Neuronal stem cell (in vitro differentiated cells): Measurements from ENCODE around the gene BICD1.
A peak's percentile ranks its signal among the peaks of the same experiment; 100 is the strongest.

ENCODE experiments used
- DNase-seq: peaks from one replicate; pipeline ENCODE4 v3.0.0-alpha.2; 2013; ENCODE audit warnings: low spot score
- H2AFZ ChIP-seq: one replicate; pipeline ENCODE4 v1.6.1; 2013; ENCODE audit warnings: mild to moderate bottlenecking, low read length, inconsistent platforms
- H2AK5ac ChIP-seq: 2 replicates; pipeline ENCODE4 v1.6.1; 2013; ENCODE audit warnings: low read depth, mild to moderate bottlenecking, inconsistent platforms, low read length, moderate library complexity, mixed read lengths
- H2BK120ac ChIP-seq: 2 replicates; pipeline ENCODE4 v1.6.1; 2013; ENCODE audit warnings: low read depth, mild to moderate bottlenecking, inconsistent platforms, low read length, moderate library complexity, mixed read lengths
- H2BK12ac ChIP-seq: one replicate; pipeline ENCODE4 v1.6.1; 2013; ENCODE audit warnings: low read length, inconsistent platforms
- H2BK15ac ChIP-seq: 2 replicates; pipeline ENCODE4 v1.6.1; 2013; ENCODE audit warnings: mild to moderate bottlenecking, low read length, inconsistent platforms, mixed read lengths
- H2BK5ac ChIP-seq: one replicate; pipeline ENCODE4 v1.6.1; 2013; ENCODE audit warnings: inconsistent platforms, mild to moderate bottlenecking, low read length, moderate library complexity
- H3K14ac ChIP-seq: one replicate; pipeline ENCODE4 v1.6.1; 2013; ENCODE audit warnings: low read length, inconsistent platforms
- H3K18ac ChIP-seq: 2 replicates; pipeline ENCODE4 v1.6.1; 2013; ENCODE audit warnings: low read length, inconsistent platforms
- H3K23ac ChIP-seq: 2 replicates; pipeline ENCODE4 v1.6.1; 2013; ENCODE audit warnings: low read depth, mild to moderate bottlenecking, mixed read lengths, low read length, inconsistent platforms; ENCODE audit not compliant: poor library complexity
- H3K27ac ChIP-seq: replicated peaks from 3 replicates; pipeline ENCODE4 v1.5.1; 2013; ENCODE audit warnings: low read length, inconsistent platforms
- H3K27me3 ChIP-seq, 3 experiments: 2 replicates each; pipeline ENCODE4 v1.6.1; 2013; ENCODE audit warnings: low read length in 3 of 3, mild to moderate bottlenecking in 2 of 3, inconsistent platforms in 1 of 3, low read depth in 1 of 3, mixed read lengths in 1 of 3, moderate library complexity in 1 of 3; ENCODE audit not compliant: control insufficient read depth in 3 of 3, insufficient read depth in 3 of 3
- H3K36me3 ChIP-seq, 2 donors: replicated peaks in 1 of 2; 2 replicates each; pipeline ENCODE4 v1.6.1; 2013; ENCODE audit warnings: low read length in 2 of 2; ENCODE audit not compliant: control insufficient read depth in 2 of 2, insufficient read depth in 2 of 2
- H3K4ac ChIP-seq: 2 replicates; pipeline ENCODE4 v1.6.1; 2013; ENCODE audit warnings: inconsistent platforms, mild to moderate bottlenecking, low read length, moderate library complexity
- H3K4me1 ChIP-seq, 2 donors: 1 replicate in 1 of 2; 2 replicates in 1 of 2; pipeline ENCODE4 v1.6.1; 2013; ENCODE audit warnings: low read length in 2 of 2, low read depth in 1 of 2; ENCODE audit not compliant: control insufficient read depth in 2 of 2, insufficient read depth in 1 of 2
- H3K4me2 ChIP-seq: one replicate; pipeline ENCODE4 v1.6.1; 2013; ENCODE audit warnings: mild to moderate bottlenecking, low read length, inconsistent platforms; ENCODE audit not compliant: insufficient read depth, poor library complexity, severe bottlenecking
- H3K4me3 ChIP-seq, 2 donors: 2 replicates each; pipeline ENCODE4 v1.5.1; 2013; ENCODE audit warnings: low read length in 2 of 2, mild to moderate bottlenecking in 2 of 2, inconsistent platforms in 1 of 2, moderate library complexity in 1 of 2
- H3K79me1 ChIP-seq: one replicate; pipeline ENCODE4 v1.6.1; 2013; ENCODE audit warnings: low read depth, mild to moderate bottlenecking, inconsistent platforms, low read length, moderate library complexity
- H3K9ac ChIP-seq: one replicate; pipeline ENCODE4 v1.6.1; 2013; ENCODE audit warnings: mild to moderate bottlenecking, low read depth, low read length, inconsistent platforms; ENCODE audit not compliant: poor library complexity
- H3K9me3 ChIP-seq, 2 donors: replicated peaks in 1 of 2; 2 replicates each; pipeline versions ENCODE3 to v1.6.1; 2013; ENCODE audit warnings: low read length in 2 of 2, mild to moderate bottlenecking in 2 of 2, inconsistent platforms in 1 of 2, low read depth in 1 of 2, mixed read lengths in 1 of 2, moderate library complexity in 1 of 2; ENCODE audit not compliant: control insufficient read depth in 2 of 2, insufficient read depth in 1 of 2
- H4K8ac ChIP-seq: one replicate; pipeline ENCODE4 v1.6.1; 2013; ENCODE audit warnings: low read depth, mild to moderate bottlenecking, inconsistent platforms, low read length, moderate library complexity
- H4K91ac ChIP-seq: one replicate; pipeline ENCODE4 v1.6.1; 2013; ENCODE audit warnings: low read length, low read depth, mild to moderate bottlenecking, inconsistent platforms; ENCODE audit not compliant: poor library complexity
- WGBS, 2 donors: extraction: QIAGEN DNeasy Blood & Tissue Kit; methylation state at CpG; one replicate each; pipeline ENCODE4 v1.1.7; 2013; ENCODE audit warnings: missing lambda C conversion rate in 2 of 2, mixed read lengths in 1 of 2; ENCODE audit not compliant: insufficient read length in 2 of 2, insufficient replicate concordance in 1 of 2; ENCODE audit errors: extremely low coverage in 2 of 2; 5-methylcytosine and 5-hydroxymethylcytosine counted together

The BICD1 gene

DNA sequence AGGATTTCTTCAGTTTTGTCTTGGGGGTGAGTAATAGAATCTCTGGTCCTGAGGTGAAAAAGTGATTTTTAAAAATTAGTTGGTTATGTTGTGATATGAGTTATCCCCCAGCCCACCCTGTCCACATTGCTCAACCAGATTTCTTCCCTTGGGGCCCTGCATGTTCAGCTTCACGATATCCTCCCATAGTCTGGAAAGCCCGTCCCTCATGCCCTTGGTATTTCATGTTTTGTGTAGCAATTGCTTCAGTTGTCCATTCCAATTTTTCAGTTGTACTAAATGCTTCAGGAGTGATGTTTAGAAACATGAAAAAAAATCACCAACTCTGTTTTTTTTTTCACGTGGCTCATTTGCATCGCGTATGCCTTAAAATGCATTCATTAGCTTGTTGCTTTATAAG is 17.5 kb upstream of the BICD1 start:
- no peak overlapping the region for H3K9ac ChIP-seq
- H3K27ac ChIP-seq: no peak overlapping the region
- H3K14ac ChIP-seq: no peak overlapping the region
- no peaks in the 10 kb centered on the region for H3K27me3 ChIP-seq
- no peak overlapping the region for H2AK5ac ChIP-seq
- no peak overlapping the region for H3K4ac ChIP-seq
- no peak overlapping the region for H2BK120ac ChIP-seq
- H2BK12ac ChIP-seq: no peak overlapping the region
- no CpG with 5 or more reads among the region's 5 CpGs for WGBS, 2 donors
- H2AFZ ChIP-seq: no peak overlapping the region
- H4K91ac ChIP-seq: no peak overlapping the region
- no peak overlapping the region for H4K8ac ChIP-seq
- no peak overlapping the region for H3K4me2 ChIP-seq
- H3K4me3 ChIP-seq: no peak overlapping the region
- H3K4me1 ChIP-seq: peaks cover 0 to 6% of the 10 kb centered on the region in 2 donors
- H3K79me1 ChIP-seq: no peaks in the 10 kb centered on the region
- no peaks in the 10 kb centered on the region for H3K9me3 ChIP-seq
- H3K23ac ChIP-seq: no peak overlapping the region
- no peaks in the 10 kb centered on the region for H3K36me3 ChIP-seq
- no peak overlapping the region for H3K18ac ChIP-seq
- no peak for DNase-seq
- no peak overlapping the region for H2BK5ac ChIP-seq
- H2BK15ac ChIP-seq: no peak overlapping the region

DNA sequence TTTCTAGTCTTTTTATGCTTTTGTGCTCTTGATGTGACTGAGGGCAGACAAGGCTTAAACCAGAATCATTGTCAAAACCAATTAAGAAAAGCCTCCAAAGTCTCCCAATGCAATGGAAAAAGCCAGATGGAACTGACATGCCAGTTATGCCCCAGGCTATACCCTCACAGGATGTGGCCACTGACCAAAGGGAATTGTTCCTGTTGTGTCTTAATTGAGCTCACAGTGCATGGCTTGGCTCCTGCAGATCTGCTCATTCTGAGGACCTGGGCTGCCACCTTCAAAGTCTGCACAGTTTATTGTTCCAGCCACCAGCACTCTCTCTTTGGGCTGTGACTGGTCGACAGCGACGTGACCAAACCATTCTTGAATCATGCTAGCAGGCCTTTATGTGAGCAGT is 17.1 kb upstream of the BICD1 start:
- no peak overlapping the region for H4K91ac ChIP-seq
- H3K18ac ChIP-seq: no peak overlapping the region
- H2AFZ ChIP-seq: peak overlapping the region; percentile 31
- H3K14ac ChIP-seq: no peak overlapping the region
- H3K79me1 ChIP-seq: no peaks in the 10 kb centered on the region
- H3K4me2 ChIP-seq: no peak overlapping the region
- H2BK5ac ChIP-seq: no peak overlapping the region
- no CpG with 5 or more reads among the region's 3 CpGs for WGBS, 2 donors
- H3K4ac ChIP-seq: no peak overlapping the region
- no peak overlapping the region for H4K8ac ChIP-seq
- H3K9ac ChIP-seq: no peak overlapping the region
- H3K4me1 ChIP-seq: peaks cover 0 to 6% of the 10 kb centered on the region in 2 donors
- no peak overlapping the region for H2BK15ac ChIP-seq
- H3K4me3 ChIP-seq: no peak overlapping the region
- no peaks in the 10 kb centered on the region for H3K27me3 ChIP-seq
- DNase-seq: no peak
- no peak overlapping the region for H2AK5ac ChIP-seq
- H3K36me3 ChIP-seq: no peaks in the 10 kb centered on the region
- H2BK120ac ChIP-seq: no peak overlapping the region
- H3K9me3 ChIP-seq: no peaks in the 10 kb centered on the region
- no peak overlapping the region for H3K23ac ChIP-seq
- no peak overlapping the region for H3K27ac ChIP-seq
- no peak overlapping the region for H2BK12ac ChIP-seq

DNA sequence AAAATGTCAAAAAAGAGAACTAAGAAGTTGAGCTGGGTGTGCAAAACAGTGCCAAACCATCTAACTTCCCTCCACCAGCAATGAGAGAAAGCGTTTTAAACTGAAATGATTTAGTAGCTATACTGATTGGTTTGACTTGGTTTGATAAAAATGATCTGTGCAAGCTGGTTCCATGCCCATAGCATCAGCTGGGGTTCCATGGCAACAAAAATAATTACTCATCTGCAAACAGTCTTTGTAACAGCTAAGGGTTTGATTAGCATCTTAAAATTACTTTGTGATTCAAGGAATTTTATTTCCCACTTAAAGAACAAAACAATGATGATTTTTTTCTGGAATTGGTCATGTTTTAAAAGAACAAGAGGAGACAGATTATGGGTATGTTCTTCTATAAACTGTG is 15.0 kb upstream of the BICD1 start:
- Histone ChIP-seq H3K18ac (no peak overlapping the region), H2BK15ac (no peak overlapping the region), H3K4me1 (peaks cover 0 to 6% of the 10 kb centered on the region in 2 donors), H3K9ac (no peak overlapping the region), H3K4me2 (no peak overlapping the region), H2BK12ac (no peak overlapping the region), H3K14ac (no peak overlapping the region), H2BK120ac (no peak overlapping the region), H3K9me3 (no peaks in the 10 kb centered on the region), H2BK5ac (no peak overlapping the region), H3K4me3 (no peak overlapping the region), H3K4ac (no peak overlapping the region), H4K8ac (no peak overlapping the region), H4K91ac (no peak overlapping the region), H3K23ac (no peak overlapping the region), H3K36me3 (no peaks in the 10 kb centered on the region), H3K27ac (no peak overlapping the region), H3K27me3 (no peaks in the 10 kb centered on the region), H3K79me1 (no peaks in the 10 kb centered on the region), H2AFZ (no peak overlapping the region), H2AK5ac (no peak overlapping the region)
- no peak for DNase-seq
- WGBS, 2 donors: no CpG with 5 or more reads among the region's 1 CpG

DNA sequence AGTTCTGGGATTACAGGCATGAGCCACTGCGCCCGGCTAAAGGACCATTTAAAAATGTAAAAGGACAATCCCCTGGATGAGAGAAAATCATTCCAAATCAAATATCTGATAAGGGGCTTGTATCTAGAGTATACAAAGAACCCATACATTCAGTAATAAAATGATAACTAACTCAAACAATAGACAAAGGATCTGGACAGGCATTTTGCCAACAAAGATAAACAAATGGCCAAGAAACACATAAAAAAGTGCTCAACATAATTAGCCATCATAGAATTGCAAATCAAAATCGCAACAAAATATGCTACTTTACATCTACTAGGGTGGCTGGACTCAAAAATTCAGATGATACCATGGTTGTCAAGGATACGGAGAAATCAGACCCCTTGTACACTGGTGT is 8.5 kb upstream of the BICD1 start:
- H3K9ac ChIP-seq: no peak overlapping the region
- no peak overlapping the region for H3K14ac ChIP-seq
- no peak overlapping the region for H2BK5ac ChIP-seq
- no peaks in the 10 kb centered on the region for H3K9me3 ChIP-seq
- H2AK5ac ChIP-seq: no peak overlapping the region
- H3K36me3 ChIP-seq: no peaks in the 10 kb centered on the region
- H3K27me3 ChIP-seq: no peaks in the 10 kb centered on the region
- no peak overlapping the region for H3K4me3 ChIP-seq
- H3K27ac ChIP-seq: no peak overlapping the region
- H3K4ac ChIP-seq: no peak overlapping the region
- H2BK15ac ChIP-seq: no peak overlapping the region
- no peak overlapping the region for H2BK12ac ChIP-seq
- no peak overlapping the region for H3K18ac ChIP-seq
- H3K79me1 ChIP-seq: no peaks in the 10 kb centered on the region
- H4K8ac ChIP-seq: no peak overlapping the region
- H2AFZ ChIP-seq: no peak overlapping the region
- H4K91ac ChIP-seq: no peak overlapping the region
- no CpG with 5 or more reads among the region's 4 CpGs for WGBS, 2 donors
- peaks cover 0 to 3% of the 10 kb centered on the region in 2 donors for H3K4me1 ChIP-seq
- DNase-seq: no peak
- no peak overlapping the region for H3K23ac ChIP-seq
- no peak overlapping the region for H2BK120ac ChIP-seq
- H3K4me2 ChIP-seq: no peak overlapping the region
